ENCODE results near the gene GFRA4. TPM values are rescaled to one million over a fixed set of nuclear protein-coding genes. Genes with fewer than 3 reads are reported as not detected.

GFRA4 gene
- polyA plus RNA-seq, 1 of the 3 experiments (the other 2 are of a cell fraction): not detected

DNA sequence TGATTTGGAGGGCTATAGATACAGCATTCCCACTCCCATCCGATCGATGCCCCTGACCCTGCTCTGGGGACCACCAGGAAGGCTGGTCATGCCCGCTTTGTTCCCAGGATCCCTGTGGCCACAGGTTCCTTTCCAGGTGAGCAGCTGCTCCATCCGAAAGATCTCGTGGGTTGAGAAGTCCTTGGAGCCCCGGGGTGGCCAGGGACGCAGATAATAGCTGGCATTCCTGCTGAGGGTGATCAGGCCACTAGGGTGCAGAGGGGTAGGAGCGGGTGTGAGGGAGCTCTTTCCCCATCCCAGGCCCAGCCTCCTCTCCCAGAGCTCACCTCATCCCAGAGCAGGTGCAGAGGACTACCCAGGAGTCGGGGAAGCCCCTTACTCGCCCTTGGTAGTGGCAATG is 11.2 kb upstream of the GFRA4 start:
- Histone ChIP-seq H3K79me2 (ENCODE audit: insufficient read depth) (no peaks in the 10 kb centered on the region), H3K4me3 (ENCODE audit: low read depth in 2 of 2, low read length in 1 of 2) (no peak overlapping the region), H2AFZ (ENCODE audit: low read depth) (no peak overlapping the region), H3K36me3 (replicated peaks in 1 of 2; ENCODE audit: control insufficient read depth in 1 of 2, insufficient read depth in 2 of 2, low read length in 1 of 2) (no peaks in the 10 kb centered on the region), H3K9me3 (no peaks in the 10 kb centered on the region), H3K27me3 (ENCODE audit: insufficient read depth) (peaks cover 49% of the 10 kb centered on the region), H3F3A (replicated peaks; ENCODE audit: insufficient read depth) (peaks cover 3% of the 10 kb centered on the region), H3K9me2 (no peaks in the 10 kb centered on the region), H4K20me1 (ENCODE audit: insufficient read depth) (no peaks in the 10 kb centered on the region), H3K27ac (ENCODE audit: low read depth in 2 of 2, low read length in 1 of 2) (no peak overlapping the region), H3K4me2 (no peak overlapping the region), H3K4me1 (ENCODE audit: control insufficient read depth in 1 of 2, insufficient read depth in 2 of 2, low read depth in 1 of 2, low read length in 1 of 2) (peaks cover 10 to 12% of the 10 kb centered on the region in 2 experiments; a peak in 2 of 4 replicates), H3K9ac (no peak overlapping the region)
- TF ChIP-seq, protein P1, sequence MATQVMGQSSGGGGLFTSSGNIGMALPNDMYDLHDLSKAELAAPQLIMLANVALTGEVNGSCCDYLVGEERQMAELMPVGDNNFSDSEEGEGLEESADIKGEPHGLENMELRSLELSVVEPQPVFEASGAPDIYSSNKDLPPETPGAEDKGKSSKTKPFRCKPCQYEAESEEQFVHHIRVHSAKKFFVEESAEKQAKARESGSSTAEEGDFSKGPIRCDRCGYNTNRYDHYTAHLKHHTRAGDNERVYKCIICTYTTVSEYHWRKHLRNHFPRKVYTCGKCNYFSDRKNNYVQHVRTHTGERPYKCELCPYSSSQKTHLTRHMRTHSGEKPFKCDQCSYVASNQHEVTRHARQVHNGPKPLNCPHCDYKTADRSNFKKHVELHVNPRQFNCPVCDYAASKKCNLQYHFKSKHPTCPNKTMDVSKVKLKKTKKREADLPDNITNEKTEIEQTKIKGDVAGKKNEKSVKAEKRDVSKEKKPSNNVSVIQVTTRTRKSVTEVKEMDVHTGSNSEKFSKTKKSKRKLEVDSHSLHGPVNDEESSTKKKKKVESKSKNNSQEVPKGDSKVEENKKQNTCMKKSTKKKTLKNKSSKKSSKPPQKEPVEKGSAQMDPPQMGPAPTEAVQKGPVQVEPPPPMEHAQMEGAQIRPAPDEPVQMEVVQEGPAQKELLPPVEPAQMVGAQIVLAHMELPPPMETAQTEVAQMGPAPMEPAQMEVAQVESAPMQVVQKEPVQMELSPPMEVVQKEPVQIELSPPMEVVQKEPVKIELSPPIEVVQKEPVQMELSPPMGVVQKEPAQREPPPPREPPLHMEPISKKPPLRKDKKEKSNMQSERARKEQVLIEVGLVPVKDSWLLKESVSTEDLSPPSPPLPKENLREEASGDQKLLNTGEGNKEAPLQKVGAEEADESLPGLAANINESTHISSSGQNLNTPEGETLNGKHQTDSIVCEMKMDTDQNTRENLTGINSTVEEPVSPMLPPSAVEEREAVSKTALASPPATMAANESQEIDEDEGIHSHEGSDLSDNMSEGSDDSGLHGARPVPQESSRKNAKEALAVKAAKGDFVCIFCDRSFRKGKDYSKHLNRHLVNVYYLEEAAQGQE (IDR thresholded peaks at IDR 0.05; ENCODE audit: low read depth, low read length): no peak
- no peak for TF ChIP-seq SMC3 (IDR thresholded peaks at IDR 0.05; ENCODE audit: low read depth, low read length)
- TF ChIP-seq, protein P2, sequence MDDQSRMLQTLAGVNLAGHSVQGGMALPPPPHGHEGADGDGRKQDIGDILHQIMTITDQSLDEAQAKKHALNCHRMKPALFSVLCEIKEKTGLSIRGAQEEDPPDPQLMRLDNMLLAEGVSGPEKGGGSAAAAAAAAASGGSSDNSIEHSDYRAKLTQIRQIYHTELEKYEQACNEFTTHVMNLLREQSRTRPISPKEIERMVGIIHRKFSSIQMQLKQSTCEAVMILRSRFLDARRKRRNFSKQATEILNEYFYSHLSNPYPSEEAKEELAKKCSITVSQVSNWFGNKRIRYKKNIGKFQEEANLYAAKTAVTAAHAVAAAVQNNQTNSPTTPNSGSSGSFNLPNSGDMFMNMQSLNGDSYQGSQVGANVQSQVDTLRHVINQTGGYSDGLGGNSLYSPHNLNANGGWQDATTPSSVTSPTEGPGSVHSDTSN (IDR thresholded peaks at IDR 0.05): no peak
- ChIA-PET POLR2A (no interaction called here), CTCF (interaction anchor here (0.7 to 18.7 kb wide), 17 partner anchors 11 to 329 kb away, joined by 3 to 301 read pairs (median 5); partner anchors contain the start of genes ADISSP, AP5S1, CENPB and GFRA4)
- DNase-seq: no peak
- WGBS (ENCODE audit: low lambda C conversion rate): 38% methylated on average over 7 of the region's 10 CpGs

DNA sequence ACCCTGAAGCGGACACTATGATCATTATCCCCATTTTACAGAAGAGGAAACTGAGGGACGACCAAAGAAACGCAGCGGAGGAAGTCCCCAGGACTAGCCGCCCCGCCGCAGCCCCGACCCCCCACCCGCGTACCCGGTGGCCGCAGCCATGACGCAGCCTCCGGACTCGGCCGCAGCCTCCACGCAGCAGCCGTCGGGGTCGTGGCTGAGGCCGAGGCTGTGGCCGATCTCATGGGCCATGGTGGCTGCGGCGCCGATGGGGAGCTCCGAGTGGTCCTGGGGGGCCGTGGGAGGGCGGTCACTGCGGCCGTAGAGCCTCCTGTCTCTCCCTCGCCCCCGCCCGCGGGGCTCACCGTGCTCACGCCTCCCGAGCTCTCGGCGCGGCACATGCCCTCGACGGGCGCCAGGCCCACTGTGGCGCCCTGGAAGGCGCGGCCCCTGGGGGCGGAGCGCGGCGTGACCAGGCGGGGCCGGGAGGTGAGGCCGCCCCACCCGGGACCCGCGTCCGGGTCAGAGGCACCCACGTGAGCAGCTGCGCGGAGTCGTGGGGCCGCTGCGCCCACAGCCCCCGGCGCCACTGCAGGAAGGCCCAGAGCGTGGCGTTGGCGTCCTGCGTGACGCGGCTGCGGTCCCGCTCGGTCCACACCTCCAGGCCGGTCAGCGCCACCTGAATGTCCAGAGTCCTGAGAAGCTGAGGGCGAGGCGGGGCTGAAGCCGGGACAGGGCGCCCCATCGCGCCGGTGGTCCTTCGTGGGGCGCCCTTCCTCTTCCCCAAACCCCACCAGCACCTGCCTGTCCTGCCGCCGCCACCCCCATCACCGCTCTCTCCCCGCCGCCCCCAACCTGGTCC is 10.2 kb upstream of the GFRA4 start:
- Histone ChIP-seq H3K27me3 (ENCODE audit: insufficient read depth) (peaks cover 49% of the 10 kb centered on the region), H3F3A (replicated peaks; ENCODE audit: insufficient read depth) (peaks cover 3% of the 10 kb centered on the region), H3K4me1 (ENCODE audit: control insufficient read depth in 1 of 2, insufficient read depth in 2 of 2, low read depth in 1 of 2, low read length in 1 of 2) (peaks cover 3 to 12% of the 10 kb centered on the region in 2 experiments; a peak in 2 of 4 replicates), H3K27ac (ENCODE audit: low read depth in 2 of 2, low read length in 1 of 2) (no peak overlapping the region), H3K9me2 (no peaks in the 10 kb centered on the region), H3K4me3 (ENCODE audit: low read depth in 2 of 2, low read length in 1 of 2) (no peak overlapping the region), H3K79me2 (ENCODE audit: insufficient read depth) (no peaks in the 10 kb centered on the region), H2AFZ (ENCODE audit: low read depth) (no peak overlapping the region), H3K4me2 (no peak overlapping the region), H3K9ac (no peak overlapping the region), H4K20me1 (ENCODE audit: insufficient read depth) (no peaks in the 10 kb centered on the region), H3K9me3 (no peaks in the 10 kb centered on the region), H3K36me3 (replicated peaks in 1 of 2; ENCODE audit: control insufficient read depth in 1 of 2, insufficient read depth in 2 of 2, low read length in 1 of 2) (no peaks in the 10 kb centered on the region)
- ChIA-PET POLR2A (interaction anchor here (0.6 kb wide), 1 partner anchor 628 kb away, joined by 3 read pairs; no protein-coding TSS in a partner anchor), CTCF (interaction anchor here (1.0 to 18.7 kb wide), 15 partner anchors 10 to 182 kb away, joined by 3 to 301 read pairs (median 4); partner anchors contain the start of genes ADISSP, AP5S1, CENPB and GFRA4)
- DNase-seq: no peak
- TF ChIP-seq FOXJ3 (CRISPR knock-in tag; IDR thresholded peaks at IDR 0.05) (no peak), POLR2AphosphoS5 (IDR thresholded peaks at IDR 0.05; ENCODE audit: low read depth, low read length) (no peak), MXI1 (IDR thresholded peaks at IDR 0.05; ENCODE audit: low read depth, low read length) (no peak), FOXM1 (IDR thresholded peaks at IDR 0.05; ENCODE audit: low read depth) (no peak), TEAD4 (IDR thresholded peaks at IDR 0.05; ENCODE audit: borderline replicate concordance, insufficient read depth) (no peak)
- TF ChIP-seq, protein P3, sequence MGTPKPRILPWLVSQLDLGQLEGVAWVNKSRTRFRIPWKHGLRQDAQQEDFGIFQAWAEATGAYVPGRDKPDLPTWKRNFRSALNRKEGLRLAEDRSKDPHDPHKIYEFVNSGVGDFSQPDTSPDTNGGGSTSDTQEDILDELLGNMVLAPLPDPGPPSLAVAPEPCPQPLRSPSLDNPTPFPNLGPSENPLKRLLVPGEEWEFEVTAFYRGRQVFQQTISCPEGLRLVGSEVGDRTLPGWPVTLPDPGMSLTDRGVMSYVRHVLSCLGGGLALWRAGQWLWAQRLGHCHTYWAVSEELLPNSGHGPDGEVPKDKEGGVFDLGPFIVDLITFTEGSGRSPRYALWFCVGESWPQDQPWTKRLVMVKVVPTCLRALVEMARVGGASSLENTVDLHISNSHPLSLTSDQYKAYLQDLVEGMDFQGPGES (IDR thresholded peaks at IDR 0.05; ENCODE audit: low read depth, low read length): no peak
- WGBS (ENCODE audit: low lambda C conversion rate): 44% methylated on average over 28 of the region's 90 CpGs
